HG03045 (cell line): Measurements from ENCODE around the gene TERT.

Experiments
- ATAC-seq: cut with Tn5 transposase; IDR thresholded peaks from one replicate; pipeline ENCODE4 v1.9.1; 2021; ENCODE audit warnings: mild to moderate bottlenecking, moderate library complexity; ENCODE audit not compliant: unreplicated experiment

The TERT gene

GRCh38 chr5:1265026-1265425, 29.8 kb downstream of the TERT start:
- ATAC-seq = no peak

- no peak for ATAC-seq
These were observed 30.7 kb downstream of the TERT start for GRCh38 chr5:1264211-1264610.

- no peak for ATAC-seq
These were observed 32.5 kb downstream of the TERT start for GRCh38 chr5:1262381-1262780.

GRCh38 chr5:1261643-1262042, 33.2 kb downstream of the TERT start:
- ATAC-seq = no peak

- no peak for ATAC-seq
These were observed 34.9 kb downstream of the TERT start for GRCh38 chr5:1259806-1260480.

- no peak for ATAC-seq
These were observed 37.0 kb downstream of the TERT start for GRCh38 chr5:1257841-1258240.

GRCh38 chr5:1257363-1257762, 37.5 kb downstream of the TERT start:
- ATAC-seq = no peak

GRCh38 chr5:1256776-1257175, 38.1 kb downstream of the TERT start:
- no peak for ATAC-seq

GRCh38 chr5:1255081-1255561, 39.7 kb downstream of the TERT start:
- ATAC-seq = no peak

- ATAC-seq = no peak
These were observed 40.7 kb downstream of the TERT start for GRCh38 chr5:1254196-1254595.

- no peak for ATAC-seq
These were observed 41.3 kb downstream of the TERT start for GRCh38 chr5:1253456-1254105.

- ATAC-seq = no peak
These were observed 42.2 kb downstream of the TERT start for GRCh38 chr5:1252681-1253080.

- no peak for ATAC-seq
These were observed 42.9 kb downstream of the TERT start for GRCh38 chr5:1251678-1252580.

- no peak for ATAC-seq
These were observed 45.2 kb downstream of the TERT start for GRCh38 chr5:1249366-1250280.

- ATAC-seq = no peak
These were observed 47.1 kb downstream of the TERT start for GRCh38 chr5:1247811-1248210.

GRCh38 chr5:1246711-1247431, 48.0 kb downstream of the TERT start:
- no peak for ATAC-seq

GRCh38 chr5:1245905-1246576, 48.8 kb downstream of the TERT start:
- ATAC-seq = no peak

- no peak for ATAC-seq
These were observed 49.9 kb downstream of the TERT start for GRCh38 chr5:1244976-1245375.

- ATAC-seq = no peak
These were observed 50.6 kb downstream of the TERT start for GRCh38 chr5:1244255-1244654.
